ENCODE results near the gene USP17L18. TPM values are rescaled to one million over a fixed set of nuclear protein-coding genes. Genes with fewer than 3 reads are reported as not detected.
"Not testable (repeated sequence)": the region's sequence is repeated elsewhere in the genome, so short reads cannot be mapped to it uniquely, and the experiment has no call there.

The USP17L18 gene
- total and polyA plus RNA-seq, 2 donors (not counting 1 experiment from before 2014, with no cell fraction given) = not detected

DNA sequence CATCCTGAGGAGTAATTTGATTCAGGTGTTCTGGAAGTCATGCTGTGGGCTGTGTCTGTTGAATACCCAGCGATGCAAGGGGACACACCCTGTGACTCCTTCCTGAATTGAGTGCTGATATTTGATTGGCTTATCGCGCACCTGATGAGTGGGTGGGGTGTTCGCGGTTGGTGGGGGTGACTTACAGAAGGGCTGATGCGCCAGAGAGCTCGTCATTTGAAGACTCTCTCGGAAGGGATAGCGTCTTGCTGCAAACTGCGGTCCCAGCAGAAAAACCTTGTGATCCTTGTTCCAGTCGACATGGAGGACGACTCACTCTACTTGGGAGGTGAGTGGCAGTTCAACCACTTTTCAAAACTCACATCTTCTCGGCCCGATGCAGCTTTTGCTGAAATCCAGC lies 33.3 kb upstream of the USP17L18 start, which contains the start of gene USP17L11:
TSS of gene USP17L11 (plus strand) at position 301 of the 400 bp plus-strand sequence. CDS start at position 301, 0 bp downstream.
- intact Hi-C loops (cut with micrococcal nuclease); H3K9me3 Mint-ChIP-seq (ENCODE audit: insufficient read depth); DNase-seq; H3K79me2 ChIP-seq (ENCODE audit: control insufficient read depth, insufficient read depth, low read length); H3K27ac ChIP-seq (ENCODE audit: low read length in 2 of 2); H3K4me2 ChIP-seq (replicated peaks; ENCODE audit: low read depth, low read length, poor library complexity, severe bottlenecking); H3K27me3 ChIP-seq (replicated peaks in 1 of 4; ENCODE audit: control extremely low read depth in 1 of 4, control insufficient read depth in 3 of 4, insufficient read depth in 4 of 4, low read length in 3 of 4); H3K4me1 Mint-ChIP-seq; H3K4me3 Mint-ChIP-seq; H2AFZ ChIP-seq (ENCODE audit: insufficient read depth, low read depth, low read length, poor library complexity, severe bottlenecking); ATAC-seq (ENCODE audit: low read depth); H3K36me3 ChIP-seq (replicated peaks in 1 of 2; ENCODE audit: control extremely low read depth in 1 of 2, control insufficient read depth in 1 of 2, extremely low read depth in 1 of 2, insufficient read depth in 2 of 2, low read length in 1 of 2); H3K4me3 ChIP-seq (ENCODE audit: control extremely low read depth in 1 of 5, extremely low read depth in 1 of 5, insufficient read depth in 1 of 5, low read depth in 2 of 5, low read length in 4 of 5); H3K4me1 ChIP-seq (ENCODE audit: control insufficient read depth in 2 of 2, insufficient read depth in 2 of 2, low read length in 2 of 2); H4K20me1 ChIP-seq (ENCODE audit: control insufficient read depth, insufficient read depth, low read length, poor library complexity, severe bottlenecking); H3K27ac Mint-ChIP-seq; CTCF ChIA-PET; POLR2A ChIA-PET; H3K27me3 Mint-ChIP-seq; H3K9me3 ChIP-seq (ENCODE audit: control extremely low read depth in 1 of 3, control insufficient read depth in 2 of 3, insufficient read depth in 1 of 3, low read length in 2 of 3); H3K9ac ChIP-seq (ENCODE audit: low read length): not testable (repeated sequence)
- WGBS (ENCODE audit: insufficient coverage) = no CpG with 5 or more reads among the region's 14 CpGs

DNA sequence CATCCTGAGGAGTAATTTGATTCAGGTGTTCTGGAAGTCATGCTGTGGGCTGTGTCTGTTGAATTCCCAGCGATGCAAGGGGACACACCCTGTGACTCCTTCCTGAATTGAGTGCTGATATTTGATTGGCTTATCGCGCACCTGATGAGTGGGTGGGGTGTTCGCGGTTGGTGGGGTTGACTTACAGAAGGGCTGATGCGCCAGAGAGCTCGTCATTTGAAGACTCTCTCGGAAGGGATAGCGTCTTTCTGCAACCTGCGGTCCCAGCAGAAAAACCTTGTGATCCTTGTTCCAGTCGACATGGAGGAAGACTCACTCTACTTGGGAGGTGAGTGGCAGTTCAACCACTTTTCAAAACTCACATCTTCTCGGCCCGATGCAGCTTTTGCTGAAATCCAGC lies 28.6 kb upstream of the USP17L18 start, which contains the start of gene USP17L12:
TSS of gene USP17L12 (plus strand) at position 301 of the 400 bp plus-strand sequence. CDS start at position 301, 0 bp downstream.
- H3K27ac ChIP-seq (ENCODE audit: low read length in 2 of 2); ATAC-seq (ENCODE audit: low read depth); CTCF ChIA-PET; H3K4me1 Mint-ChIP-seq; H3K27me3 Mint-ChIP-seq; H3K9me3 Mint-ChIP-seq (ENCODE audit: insufficient read depth); H3K4me3 Mint-ChIP-seq; H3K4me2 ChIP-seq (replicated peaks; ENCODE audit: low read depth, low read length, poor library complexity, severe bottlenecking); POLR2A ChIA-PET; DNase-seq; H3K27ac Mint-ChIP-seq; H3K79me2 ChIP-seq (ENCODE audit: control insufficient read depth, insufficient read depth, low read length); H4K20me1 ChIP-seq (ENCODE audit: control insufficient read depth, insufficient read depth, low read length, poor library complexity, severe bottlenecking); H3K36me3 ChIP-seq (replicated peaks in 1 of 2; ENCODE audit: control extremely low read depth in 1 of 2, control insufficient read depth in 1 of 2, extremely low read depth in 1 of 2, insufficient read depth in 2 of 2, low read length in 1 of 2); H2AFZ ChIP-seq (ENCODE audit: insufficient read depth, low read depth, low read length, poor library complexity, severe bottlenecking); H3K4me1 ChIP-seq (ENCODE audit: control insufficient read depth in 2 of 2, insufficient read depth in 2 of 2, low read length in 2 of 2); H3K4me3 ChIP-seq (ENCODE audit: control extremely low read depth in 1 of 5, extremely low read depth in 1 of 5, insufficient read depth in 1 of 5, low read depth in 2 of 5, low read length in 4 of 5); H3K9me3 ChIP-seq (ENCODE audit: control extremely low read depth in 1 of 3, control insufficient read depth in 2 of 3, insufficient read depth in 1 of 3, low read length in 2 of 3); H3K27me3 ChIP-seq (replicated peaks in 1 of 4; ENCODE audit: control extremely low read depth in 1 of 4, control insufficient read depth in 3 of 4, insufficient read depth in 4 of 4, low read length in 3 of 4); intact Hi-C loops (cut with micrococcal nuclease); H3K9ac ChIP-seq (ENCODE audit: low read length): not testable (repeated sequence)
- WGBS (ENCODE audit: insufficient coverage) = no CpG with 5 or more reads among the region's 13 CpGs

DNA sequence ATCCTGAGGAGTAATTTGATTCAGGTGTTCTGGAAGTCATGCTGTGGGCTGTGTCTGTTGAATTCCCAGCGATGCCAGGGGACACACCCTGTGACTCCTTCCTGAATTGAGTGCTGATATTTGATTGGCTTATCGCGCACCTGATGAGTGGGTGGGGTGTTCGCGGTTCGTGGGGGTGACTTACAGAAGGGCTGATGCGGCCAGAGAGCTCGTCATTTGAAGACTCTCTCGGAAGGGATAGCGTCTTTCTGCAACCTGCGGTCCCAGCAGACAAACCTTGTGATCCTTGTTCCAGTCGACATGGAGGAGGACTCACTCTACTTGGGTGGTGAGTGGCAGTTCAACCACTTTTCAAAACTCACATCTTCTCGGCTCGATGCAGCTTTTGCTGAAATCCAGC lies 23.8 kb upstream of the USP17L18 start, which contains the start of gene USP17L13:
TSS of gene USP17L13 (plus strand) at position 301 of the 400 bp plus-strand sequence. CDS start at position 301, 0 bp downstream.
- H3K27me3 Mint-ChIP-seq; H3K4me3 Mint-ChIP-seq; POLR2A ChIA-PET; H3K79me2 ChIP-seq (ENCODE audit: control insufficient read depth, insufficient read depth, low read length); H3K27ac Mint-ChIP-seq; H4K20me1 ChIP-seq (ENCODE audit: control insufficient read depth, insufficient read depth, low read length, poor library complexity, severe bottlenecking); DNase-seq; H3K27me3 ChIP-seq (replicated peaks in 1 of 4; ENCODE audit: control extremely low read depth in 1 of 4, control insufficient read depth in 3 of 4, insufficient read depth in 4 of 4, low read length in 3 of 4); H3K27ac ChIP-seq (ENCODE audit: low read length in 2 of 2); H3K9me3 ChIP-seq (ENCODE audit: control extremely low read depth in 1 of 3, control insufficient read depth in 2 of 3, insufficient read depth in 1 of 3, low read length in 2 of 3); H3K9ac ChIP-seq (ENCODE audit: low read length); H3K4me1 Mint-ChIP-seq; H3K4me3 ChIP-seq (ENCODE audit: control extremely low read depth in 1 of 5, extremely low read depth in 1 of 5, insufficient read depth in 1 of 5, low read depth in 2 of 5, low read length in 4 of 5); H2AFZ ChIP-seq (ENCODE audit: insufficient read depth, low read depth, low read length, poor library complexity, severe bottlenecking); H3K4me2 ChIP-seq (replicated peaks; ENCODE audit: low read depth, low read length, poor library complexity, severe bottlenecking); H3K9me3 Mint-ChIP-seq (ENCODE audit: insufficient read depth); CTCF ChIA-PET; H3K36me3 ChIP-seq (replicated peaks in 1 of 2; ENCODE audit: control extremely low read depth in 1 of 2, control insufficient read depth in 1 of 2, extremely low read depth in 1 of 2, insufficient read depth in 2 of 2, low read length in 1 of 2); H3K4me1 ChIP-seq (ENCODE audit: control insufficient read depth in 2 of 2, insufficient read depth in 2 of 2, low read length in 2 of 2); intact Hi-C loops (cut with micrococcal nuclease); ATAC-seq (ENCODE audit: low read depth): not testable (repeated sequence)
- WGBS (ENCODE audit: insufficient coverage) = no CpG with 5 or more reads among the region's 14 CpGs

DNA sequence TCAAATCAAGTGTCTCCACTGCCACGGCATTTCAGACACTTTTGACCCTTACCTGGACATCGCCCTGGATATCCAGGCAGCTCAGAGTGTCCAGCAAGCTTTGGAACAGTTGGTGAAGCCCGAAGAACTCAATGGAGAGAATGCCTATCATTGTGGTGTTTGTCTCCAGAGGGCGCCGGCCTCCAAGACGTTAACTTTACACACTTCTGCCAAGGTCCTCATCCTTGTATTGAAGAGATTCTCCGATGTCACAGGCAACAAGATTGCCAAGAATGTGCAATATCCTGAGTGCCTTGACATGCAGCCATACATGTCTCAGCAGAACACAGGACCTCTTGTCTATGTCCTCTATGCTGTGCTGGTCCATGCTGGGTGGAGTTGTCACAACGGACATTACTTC lies 18.2 kb upstream of the USP17L18 start:
- H2AFZ ChIP-seq (ENCODE audit: insufficient read depth, low read depth, low read length, poor library complexity, severe bottlenecking); CTCF ChIA-PET; intact Hi-C loops (cut with micrococcal nuclease); DNase-seq; POLR2A ChIA-PET; H3K4me1 ChIP-seq (ENCODE audit: control insufficient read depth in 2 of 2, insufficient read depth in 2 of 2, low read length in 2 of 2); H3K9me3 ChIP-seq (ENCODE audit: control extremely low read depth in 1 of 3, control insufficient read depth in 2 of 3, insufficient read depth in 1 of 3, low read length in 2 of 3); H3K4me3 Mint-ChIP-seq; H3K4me1 Mint-ChIP-seq; H3K4me2 ChIP-seq (replicated peaks; ENCODE audit: low read depth, low read length, poor library complexity, severe bottlenecking); H3K27ac Mint-ChIP-seq; H3K79me2 ChIP-seq (ENCODE audit: control insufficient read depth, insufficient read depth, low read length); H3K4me3 ChIP-seq (ENCODE audit: control extremely low read depth in 1 of 5, extremely low read depth in 1 of 5, insufficient read depth in 1 of 5, low read depth in 2 of 5, low read length in 4 of 5); H3K36me3 ChIP-seq (replicated peaks in 1 of 2; ENCODE audit: control extremely low read depth in 1 of 2, control insufficient read depth in 1 of 2, extremely low read depth in 1 of 2, insufficient read depth in 2 of 2, low read length in 1 of 2); H4K20me1 ChIP-seq (ENCODE audit: control insufficient read depth, insufficient read depth, low read length, poor library complexity, severe bottlenecking); H3K9ac ChIP-seq (ENCODE audit: low read length); ATAC-seq (ENCODE audit: low read depth); H3K27me3 ChIP-seq (replicated peaks in 1 of 4; ENCODE audit: control extremely low read depth in 1 of 4, control insufficient read depth in 3 of 4, insufficient read depth in 4 of 4, low read length in 3 of 4); H3K9me3 Mint-ChIP-seq (ENCODE audit: insufficient read depth); H3K27ac ChIP-seq (ENCODE audit: low read length in 2 of 2); H3K27me3 Mint-ChIP-seq: not testable (repeated sequence)
- WGBS (ENCODE audit: insufficient coverage) = no CpG with 5 or more reads among the region's 8 CpGs

Measured in B cell (primary cell).